Trophoblast cell (in vitro differentiated cells and primary cell): ENCODE data around the gene COQ4.
A peak's percentile ranks its signal among the peaks of the same experiment; 100 is the strongest.

Experiments
- DNase-seq, 2 donors: peaks; one replicate each; pipeline ENCODE4 v3.0.0-alpha.2; 2016
- H2AFZ ChIP-seq: 2 replicates; pipeline ENCODE4 v1.6.1; 2013; ENCODE audit warnings: low read length, moderate library complexity, mild to moderate bottlenecking; ENCODE audit not compliant: insufficient read depth, poor library complexity
- H2AK5ac ChIP-seq: 2 replicates; pipeline ENCODE4 v1.6.1; 2013; ENCODE audit warnings: mild to moderate bottlenecking, low read length
- H2BK120ac ChIP-seq: 2 replicates; pipeline ENCODE4 v1.6.1; 2013; ENCODE audit warnings: low read length, mild to moderate bottlenecking, moderate library complexity; ENCODE audit not compliant: insufficient read depth, poor library complexity
- H2BK12ac ChIP-seq: 2 replicates; pipeline ENCODE4 v1.6.1; 2013; ENCODE audit warnings: mild to moderate bottlenecking, low read length, moderate library complexity
- H2BK5ac ChIP-seq: 2 replicates; pipeline ENCODE4 v1.6.1; 2013; ENCODE audit warnings: low read length, low read depth, moderate library complexity, mild to moderate bottlenecking; ENCODE audit not compliant: poor library complexity
- H3K14ac ChIP-seq: 2 replicates; pipeline ENCODE4 v1.6.1; 2013; ENCODE audit warnings: mild to moderate bottlenecking, low read length
- H3K18ac ChIP-seq: 2 replicates; pipeline ENCODE4 v1.6.1; 2013; ENCODE audit warnings: mild to moderate bottlenecking, low read length
- H3K23ac ChIP-seq: 2 replicates; pipeline ENCODE4 v1.6.1; 2013; ENCODE audit warnings: low read length
- H3K27ac ChIP-seq: 2 replicates; pipeline ENCODE4 v1.5.1; 2013; ENCODE audit warnings: low read depth, mild to moderate bottlenecking, inconsistent platforms, low read length, moderate library complexity
- H3K27me3 ChIP-seq: 2 replicates; pipeline ENCODE4 v1.6.1; 2013; ENCODE audit warnings: inconsistent platforms, mild to moderate bottlenecking, low read length, moderate library complexity; ENCODE audit not compliant: insufficient read depth
- H3K36me3 ChIP-seq, 2 experiments: 1 replicate in 1 of 2; 2 replicates in 1 of 2; pipeline ENCODE4 v1.6.1; 2013; ENCODE audit warnings: low read length in 2 of 2, mild to moderate bottlenecking in 2 of 2, moderate library complexity in 1 of 2; ENCODE audit not compliant: insufficient read depth in 2 of 2, control insufficient read depth in 1 of 2
- H3K4ac ChIP-seq: 2 replicates; pipeline ENCODE4 v1.6.1; 2013; ENCODE audit warnings: low read depth, mild to moderate bottlenecking, low read length, moderate library complexity
- H3K4me1 ChIP-seq, 2 experiments: 1 replicate in 1 of 2; 2 replicates in 1 of 2; pipeline ENCODE4 v1.6.1; 2013; ENCODE audit warnings: low read length in 2 of 2, mild to moderate bottlenecking in 2 of 2, moderate library complexity in 1 of 2; ENCODE audit not compliant: insufficient read depth in 2 of 2, control insufficient read depth in 1 of 2
- H3K4me2 ChIP-seq: 2 replicates; pipeline ENCODE4 v1.6.1; 2013; ENCODE audit warnings: inconsistent platforms, mild to moderate bottlenecking, low read length, moderate library complexity
- H3K4me3 ChIP-seq: 2 replicates; pipeline ENCODE4 v1.5.1; 2013; ENCODE audit warnings: mild to moderate bottlenecking, low read depth, low read length, inconsistent platforms
- H3K79me1 ChIP-seq: one replicate; pipeline ENCODE4 v1.6.1; 2013; ENCODE audit warnings: low read length
- H3K79me2 ChIP-seq: 2 replicates; pipeline ENCODE4 v1.6.1; 2013; ENCODE audit warnings: low read length, mild to moderate bottlenecking; ENCODE audit not compliant: control insufficient read depth, insufficient read depth, poor library complexity
- H3K9ac ChIP-seq: 2 replicates; pipeline ENCODE4 v1.6.1; 2013; ENCODE audit warnings: mild to moderate bottlenecking, low read length
- H3K9me3 ChIP-seq: 2 replicates; pipeline ENCODE4 v1.6.1; 2013; ENCODE audit warnings: low read depth, mild to moderate bottlenecking, control low read depth, inconsistent platforms, low read length; ENCODE audit not compliant: insufficient read depth
- H4K12ac ChIP-seq: 2 replicates; pipeline ENCODE4 v1.6.1; 2013; ENCODE audit warnings: low read depth, mild to moderate bottlenecking, low read length, moderate library complexity
- H4K8ac ChIP-seq: 2 replicates; pipeline ENCODE4 v1.6.1; 2013; ENCODE audit warnings: low read depth, mild to moderate bottlenecking, low read length, moderate library complexity
- H4K91ac ChIP-seq: one replicate; pipeline ENCODE4 v1.6.1; 2013; ENCODE audit warnings: low read depth, mild to moderate bottlenecking, low read length, moderate library complexity
- WGBS: extraction: QIAGEN DNeasy Blood & Tissue Kit; methylation state at CpG from one replicate; pipeline ENCODE4 v1.1.7; 2013; ENCODE audit warnings: missing lambda C conversion rate; ENCODE audit not compliant: insufficient read length, insufficient coverage; ENCODE audit errors: extremely low coverage; 5-methylcytosine and 5-hydroxymethylcytosine counted together

Gene COQ4

DNA sequence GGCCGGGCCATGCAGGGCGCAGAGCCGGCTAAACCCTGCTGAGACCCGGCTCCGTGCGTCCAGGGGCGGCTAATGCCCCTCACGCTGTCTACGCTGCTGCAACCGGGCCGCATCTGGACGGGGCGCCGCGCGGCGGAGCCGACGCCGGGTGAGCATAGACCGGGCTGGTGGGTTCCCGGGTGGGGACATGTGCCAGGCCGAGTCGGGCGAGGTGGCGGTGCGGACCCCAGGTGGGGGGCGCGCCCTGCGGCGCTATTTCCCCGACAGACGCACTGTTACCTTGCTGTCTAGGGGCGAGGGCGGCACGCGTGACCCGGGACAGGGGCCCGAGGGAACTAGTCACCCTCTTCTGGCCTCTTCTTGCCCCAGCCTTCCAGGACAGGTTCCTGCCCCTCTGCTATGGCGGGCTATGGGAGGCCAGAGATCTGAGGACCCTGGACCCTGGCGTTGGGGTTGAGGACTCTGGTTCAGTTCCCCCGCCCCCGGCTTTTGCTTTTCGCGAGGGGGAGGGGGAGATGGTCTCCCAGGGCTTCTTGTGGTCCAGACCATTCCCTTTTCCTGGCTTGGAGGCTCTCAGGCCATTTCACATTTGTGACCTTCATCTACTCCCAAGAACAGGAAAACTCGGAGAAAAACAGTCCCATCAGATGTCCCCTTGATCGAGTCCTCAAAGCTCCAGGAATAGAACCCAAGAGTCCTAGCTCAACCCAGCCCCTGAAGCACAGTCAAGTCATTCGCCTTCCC is 18.2 kb downstream of the COQ4 start:
- peak overlapping the region; percentile 49 for H3K4ac ChIP-seq
- H3K79me1 ChIP-seq, result peaks cover 6% of the 10 kb centered on the region
- H3K4me1 ChIP-seq, result peaks cover 0 to 10% of the 10 kb centered on the region in 2 experiments
- peak overlapping the region; percentile 60 for H4K91ac ChIP-seq
- peak overlapping the region; percentile 67 for H3K9ac ChIP-seq
- peak overlapping the region; percentile 48 for H3K14ac ChIP-seq
- peak overlapping the region; percentile 69 for H3K18ac ChIP-seq
- H3K36me3 ChIP-seq, result peaks cover 27 to 30% of the 10 kb centered on the region in 2 experiments
- H2BK12ac ChIP-seq, result no peak overlapping the region
- H3K4me3 ChIP-seq, result peak overlapping the region; percentile 83
- peak overlapping the region; percentile 79 for H4K8ac ChIP-seq
- peaks cover 4% of the 10 kb centered on the region for H3K79me2 ChIP-seq
- DNase-seq, result peak in 1 of 2 donors; percentile 10
- H2BK120ac ChIP-seq, result no peak overlapping the region
- peak overlapping the region; percentile 51 for H4K12ac ChIP-seq
- no CpG with 5 or more reads among the region's 48 CpGs for WGBS
- peak overlapping the region; percentile 98 for H3K4me2 ChIP-seq
- H2AFZ ChIP-seq, result peak overlapping the region; percentile 42
- H3K27me3 ChIP-seq, result no peaks in the 10 kb centered on the region
- no peak overlapping the region for H3K23ac ChIP-seq
- no peak overlapping the region for H2BK5ac ChIP-seq
- H3K9me3 ChIP-seq, result peaks cover 3% of the 10 kb centered on the region
- peak overlapping the region; percentile 12 for H3K27ac ChIP-seq
- no peak overlapping the region for H2AK5ac ChIP-seq

DNA sequence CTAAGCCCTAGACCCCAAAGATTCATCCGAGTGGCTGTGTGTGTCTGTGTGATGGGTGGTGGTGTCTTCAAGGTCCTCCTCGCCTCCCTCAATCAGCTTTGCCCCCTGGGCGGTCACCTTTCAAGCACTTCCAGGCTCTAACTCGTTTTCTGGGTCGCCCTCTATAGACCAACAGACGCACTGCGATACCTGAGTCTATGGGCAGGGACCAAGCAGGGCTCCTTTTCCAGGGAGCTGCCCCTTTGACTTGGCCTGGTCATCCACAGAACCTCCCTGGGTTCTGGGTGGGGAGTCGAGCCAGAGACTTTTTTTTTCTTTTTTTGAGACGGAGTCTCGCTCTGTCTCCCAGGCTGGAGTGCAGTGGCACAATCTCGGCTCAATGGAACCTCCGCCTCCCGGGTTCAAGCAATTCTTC is 18.8 kb downstream of the COQ4 start:
- Histone ChIP-seq H3K18ac (no peak overlapping the region), H3K9ac (no peak overlapping the region), H3K4me1 (peaks cover 0 to 10% of the 10 kb centered on the region in 2 experiments), H2AK5ac (no peak overlapping the region), H4K12ac (no peak overlapping the region), H2BK120ac (no peak overlapping the region), H3K4me2 (peak overlapping the region; percentile 98), H2BK12ac (no peak overlapping the region), H3K79me1 (peaks cover 6% of the 10 kb centered on the region), H4K91ac (no peak overlapping the region), H3K79me2 (peaks cover 4% of the 10 kb centered on the region), H3K14ac (no peak overlapping the region), H3K27ac (no peak overlapping the region), H2AFZ (peak overlapping the region; percentile 42), H3K23ac (no peak overlapping the region), H3K36me3 (peaks cover 29 to 31% of the 10 kb centered on the region in 2 experiments), H2BK5ac (no peak overlapping the region), H3K4me3 (peak overlapping the region; percentile 83), H3K27me3 (no peaks in the 10 kb centered on the region), H3K4ac (no peak overlapping the region), H3K9me3 (peaks cover 3% of the 10 kb centered on the region), H4K8ac (no peak overlapping the region)
- WGBS, result no CpG with 5 or more reads among the region's 13 CpGs
- DNase-seq, result peak; percentile 68 to 87

DNA sequence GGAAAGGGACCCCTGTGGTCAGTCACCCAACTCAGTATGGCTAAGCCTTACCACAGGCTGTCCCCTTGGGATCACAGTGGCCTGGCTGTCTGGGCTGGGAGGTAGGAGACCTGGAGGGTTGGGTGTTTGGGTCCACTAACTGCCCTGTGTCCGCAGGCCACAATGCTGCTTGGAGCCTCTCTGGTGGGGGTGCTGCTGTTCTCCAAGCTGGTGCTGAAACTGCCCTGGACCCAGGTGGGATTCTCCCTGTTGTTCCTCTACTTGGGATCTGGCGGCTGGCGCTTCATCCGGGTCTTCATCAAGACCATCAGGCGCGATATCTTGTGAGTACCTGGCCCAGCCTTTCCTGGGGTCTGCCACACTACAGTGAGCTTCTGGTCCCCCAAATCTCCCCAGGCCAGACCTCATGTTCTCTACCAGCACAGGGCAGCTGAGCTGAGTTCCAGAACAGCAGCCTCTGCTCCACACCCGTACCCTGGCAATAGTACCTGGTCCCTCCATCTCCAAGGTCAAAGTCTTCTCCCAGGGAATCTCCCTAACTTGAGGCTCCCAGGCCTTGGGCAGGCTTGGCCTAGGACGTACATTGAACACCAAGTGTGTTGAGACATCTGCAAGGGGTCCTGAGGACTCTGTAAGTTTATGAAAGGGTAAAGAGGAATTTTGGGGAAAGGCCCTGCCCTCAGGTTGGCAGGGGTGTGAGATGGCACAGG is 20.5 kb downstream of the COQ4 start:
- H3K18ac ChIP-seq, result no peak overlapping the region
- H3K23ac ChIP-seq, result no peak overlapping the region
- no peak overlapping the region for H4K91ac ChIP-seq
- WGBS, result no CpG with 5 or more reads among the region's 8 CpGs
- H4K8ac ChIP-seq, result no peak overlapping the region
- H3K36me3 ChIP-seq, result peaks cover 36 to 41% of the 10 kb centered on the region in 2 experiments
- H3K4me2 ChIP-seq, result no peak overlapping the region
- H3K27ac ChIP-seq, result no peak overlapping the region
- H3K9me3 ChIP-seq, result peaks cover 3% of the 10 kb centered on the region
- no peak overlapping the region for H2BK12ac ChIP-seq
- H3K4me1 ChIP-seq, result peaks cover 0 to 10% of the 10 kb centered on the region in 2 experiments
- H2AK5ac ChIP-seq, result no peak overlapping the region
- H2BK5ac ChIP-seq, result no peak overlapping the region
- H3K9ac ChIP-seq, result peak overlapping the region; percentile 11
- H3K79me1 ChIP-seq, result peaks cover 6% of the 10 kb centered on the region
- no peak overlapping the region for H2BK120ac ChIP-seq
- H2AFZ ChIP-seq, result no peak overlapping the region
- H3K14ac ChIP-seq, result no peak overlapping the region
- peaks cover 4% of the 10 kb centered on the region for H3K79me2 ChIP-seq
- DNase-seq, result no peak
- no peak overlapping the region for H3K4ac ChIP-seq
- no peak overlapping the region for H3K4me3 ChIP-seq
- H4K12ac ChIP-seq, result no peak overlapping the region
- H3K27me3 ChIP-seq, result no peaks in the 10 kb centered on the region

DNA sequence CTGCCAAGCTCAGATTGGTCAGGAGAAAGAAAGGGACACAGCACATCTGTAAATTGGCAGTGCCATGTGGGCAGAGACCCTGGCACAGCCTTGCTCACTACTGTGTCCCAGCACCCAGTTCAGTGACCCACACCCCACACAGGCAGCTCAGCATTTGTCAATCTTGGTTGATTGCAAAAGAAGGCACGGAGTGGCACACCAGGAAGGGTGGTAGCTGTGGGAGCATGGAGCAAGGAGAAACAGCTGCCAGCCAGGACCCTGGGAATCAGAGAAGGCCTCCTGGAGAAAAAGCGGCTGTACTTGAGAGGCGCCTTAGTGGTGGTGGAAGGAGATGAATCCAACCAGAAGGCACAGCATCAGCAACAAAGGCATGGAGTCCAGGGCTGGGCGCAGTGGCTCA is 21.2 kb downstream of the COQ4 start:
- H2AK5ac ChIP-seq, result no peak overlapping the region
- WGBS, result no CpG with 5 or more reads among the region's 4 CpGs
- no peak overlapping the region for H3K23ac ChIP-seq
- H4K12ac ChIP-seq, result no peak overlapping the region
- no peak overlapping the region for H3K18ac ChIP-seq
- no peak overlapping the region for H2BK120ac ChIP-seq
- H3K4ac ChIP-seq, result no peak overlapping the region
- peak overlapping the region; percentile 44 for H3K4me3 ChIP-seq
- peaks cover 6% of the 10 kb centered on the region for H3K79me1 ChIP-seq
- no peak overlapping the region for H3K27ac ChIP-seq
- H3K79me2 ChIP-seq, result peaks cover 4% of the 10 kb centered on the region
- H3K9me3 ChIP-seq, result peaks cover 3% of the 10 kb centered on the region
- no peak overlapping the region for H2BK5ac ChIP-seq
- H3K4me1 ChIP-seq, result peaks cover 0 to 10% of the 10 kb centered on the region in 2 experiments
- H3K4me2 ChIP-seq, result no peak overlapping the region
- no peak for DNase-seq
- no peak overlapping the region for H4K91ac ChIP-seq
- no peak overlapping the region for H2BK12ac ChIP-seq
- peaks cover 42 to 47% of the 10 kb centered on the region in 2 experiments for H3K36me3 ChIP-seq
- H4K8ac ChIP-seq, result no peak overlapping the region
- H3K14ac ChIP-seq, result no peak overlapping the region
- H3K9ac ChIP-seq, result no peak overlapping the region
- no peaks in the 10 kb centered on the region for H3K27me3 ChIP-seq
- no peak overlapping the region for H2AFZ ChIP-seq
